Smooth muscle cell (in vitro differentiated cells): ENCODE data around the gene FLT3LG. TPM values are rescaled to one million over a fixed set of nuclear protein-coding genes. Genes with fewer than 3 reads are reported as not detected.

ENCODE experiments used
- DNase-seq: peaks from one replicate; lab custom pipeline; 2025; ENCODE audit not compliant: unreplicated experiment; lab: John Stamatoyannopoulos, UW
- H2AFZ ChIP-seq: fragments of 200-600 bp; sonication (generic); 2 replicates; pipeline ENCODE4 v1.6.0; 2016; ENCODE audit warnings: antibody characterized with exemption, low read depth, mild to moderate bottlenecking
- H3F3A ChIP-seq: fragments of 200-600 bp; sonication (generic); 2 replicates; pipeline ENCODE4 v1.6.0; 2017; ENCODE audit warnings: antibody characterized with exemption, low read depth
- H3K27ac ChIP-seq: fragments of 200-600 bp; sonication (generic); 2 replicates; pipeline ENCODE4 v1.5.1; 2016; ENCODE audit warnings: low read depth, mild to moderate bottlenecking
- H3K27me3 ChIP-seq: fragments of 200-600 bp; sonication (generic); 2 replicates; pipeline ENCODE4 v1.6.1; 2016; ENCODE audit warnings: low read depth, mild to moderate bottlenecking
- H3K36me3 ChIP-seq: fragments of 200-600 bp; sonication (generic); 2 replicates; pipeline ENCODE4 v1.5.1; 2016; ENCODE audit warnings: low read depth
- H3K4me1 ChIP-seq: fragments of 200-600 bp; sonication (generic); 2 replicates; pipeline ENCODE4 v1.5.1; 2016; ENCODE audit warnings: low read depth
- H3K4me2 ChIP-seq: fragments of 200-600 bp; sonication (generic); 2 replicates; pipeline ENCODE4 v1.6.0; 2016; ENCODE audit warnings: mild to moderate bottlenecking
- H3K4me3 ChIP-seq: fragments of 200-600 bp; sonication (generic); 2 replicates; pipeline ENCODE4 v1.5.1; 2016; ENCODE audit warnings: mild to moderate bottlenecking
- H3K79me2 ChIP-seq: fragments of 200-600 bp; sonication (generic); 2 replicates; pipeline ENCODE4 v1.6.0; 2016; ENCODE audit warnings: low read depth, mild to moderate bottlenecking
- H3K9ac ChIP-seq: fragments of 200-600 bp; sonication (generic); 2 replicates; pipeline ENCODE4 v1.6.0; 2016; ENCODE audit warnings: low read depth
- H3K9me3 ChIP-seq: fragments of 200-600 bp; sonication (generic); replicated peaks from 2 replicates; pipeline ENCODE4 v1.5.1; 2016; ENCODE audit warnings: low read depth
- H4K20me1 ChIP-seq: fragments of 200-600 bp; sonication (generic); 2 replicates; pipeline ENCODE4 v1.6.0; 2016; ENCODE audit warnings: low read depth
- WGBS: methylation state at CpG from one replicate; pipeline ENCODE4 v1.1.7; 2016; ENCODE audit warnings: low lambda C conversion rate; 5-methylcytosine and 5-hydroxymethylcytosine counted together
- polyA plus RNA-seq: library from polyadenylated mRNA; unstranded; fragments of >200 nt; fragmentation: Nextera tagmentation; extraction: Ambion mirVana; gene quantifications from 2 replicates; pipeline ENCODE4 v1.2.1, GENCODE V29; 2016
- total RNA-seq: library from RNA; depleted of rRNA; stranded (reverse); fragments of >200 nt; gene quantifications from 2 replicates; pipeline ENCODE4 v1.2.3, GENCODE V29; 2014
- TF ChIP-seq, protein P1 (sequence below): fragments of 200-600 bp; sonication (generic); IDR thresholded peaks from 2 replicates; pipeline ENCODE4 v1.5.1; 2017; ENCODE audit warnings: borderline replicate concordance, mild to moderate bottlenecking, antibody characterized with exemption; ENCODE audit not compliant: insufficient read depth, poor library complexity, severe bottlenecking

The FLT3LG gene
- total and polyA plus RNA-seq, 2 experiments from 2014 or later: 0.45 to 2.0 TPM

DNA sequence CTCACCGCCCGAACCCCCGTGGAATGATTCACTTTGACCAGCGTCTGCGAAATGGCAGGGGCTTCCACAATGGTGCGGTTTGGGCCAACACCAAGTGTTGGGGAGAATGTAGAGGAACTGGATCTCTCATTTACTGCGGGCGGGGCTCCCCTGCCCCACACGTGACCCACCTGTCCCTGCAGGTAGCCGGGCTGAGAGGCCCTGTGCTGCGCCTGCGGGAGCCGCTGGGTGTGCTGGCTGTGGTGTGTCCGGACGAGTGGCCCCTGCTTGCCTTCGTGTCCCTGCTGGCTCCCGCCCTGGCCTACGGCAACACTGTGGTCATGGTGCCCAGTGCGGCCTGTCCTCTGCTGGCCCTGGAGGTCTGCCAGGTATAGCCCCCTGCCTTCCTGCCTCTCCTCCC lies 5.8 kb upstream of the FLT3LG start:
- Histone ChIP-seq H3K9ac (no peak overlapping the region), H3F3A (no peaks in the 10 kb centered on the region), H4K20me1 (no peaks in the 10 kb centered on the region), H3K27ac (no peak overlapping the region), H3K4me3 (no peak overlapping the region), H2AFZ (no peak overlapping the region), H3K4me2 (no peak overlapping the region), H3K27me3 (no peaks in the 10 kb centered on the region), H3K36me3 (no peaks in the 10 kb centered on the region), H3K9me3 (no peaks in the 10 kb centered on the region), H3K4me1 (no peaks in the 10 kb centered on the region), H3K79me2 (no peaks in the 10 kb centered on the region)
- WGBS: 84% methylated on average over 19 of the region's 19 CpGs
- TF ChIP-seq, protein P1, sequence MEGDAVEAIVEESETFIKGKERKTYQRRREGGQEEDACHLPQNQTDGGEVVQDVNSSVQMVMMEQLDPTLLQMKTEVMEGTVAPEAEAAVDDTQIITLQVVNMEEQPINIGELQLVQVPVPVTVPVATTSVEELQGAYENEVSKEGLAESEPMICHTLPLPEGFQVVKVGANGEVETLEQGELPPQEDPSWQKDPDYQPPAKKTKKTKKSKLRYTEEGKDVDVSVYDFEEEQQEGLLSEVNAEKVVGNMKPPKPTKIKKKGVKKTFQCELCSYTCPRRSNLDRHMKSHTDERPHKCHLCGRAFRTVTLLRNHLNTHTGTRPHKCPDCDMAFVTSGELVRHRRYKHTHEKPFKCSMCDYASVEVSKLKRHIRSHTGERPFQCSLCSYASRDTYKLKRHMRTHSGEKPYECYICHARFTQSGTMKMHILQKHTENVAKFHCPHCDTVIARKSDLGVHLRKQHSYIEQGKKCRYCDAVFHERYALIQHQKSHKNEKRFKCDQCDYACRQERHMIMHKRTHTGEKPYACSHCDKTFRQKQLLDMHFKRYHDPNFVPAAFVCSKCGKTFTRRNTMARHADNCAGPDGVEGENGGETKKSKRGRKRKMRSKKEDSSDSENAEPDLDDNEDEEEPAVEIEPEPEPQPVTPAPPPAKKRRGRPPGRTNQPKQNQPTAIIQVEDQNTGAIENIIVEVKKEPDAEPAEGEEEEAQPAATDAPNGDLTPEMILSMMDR: no peak
- no peak for DNase-seq

DNA sequence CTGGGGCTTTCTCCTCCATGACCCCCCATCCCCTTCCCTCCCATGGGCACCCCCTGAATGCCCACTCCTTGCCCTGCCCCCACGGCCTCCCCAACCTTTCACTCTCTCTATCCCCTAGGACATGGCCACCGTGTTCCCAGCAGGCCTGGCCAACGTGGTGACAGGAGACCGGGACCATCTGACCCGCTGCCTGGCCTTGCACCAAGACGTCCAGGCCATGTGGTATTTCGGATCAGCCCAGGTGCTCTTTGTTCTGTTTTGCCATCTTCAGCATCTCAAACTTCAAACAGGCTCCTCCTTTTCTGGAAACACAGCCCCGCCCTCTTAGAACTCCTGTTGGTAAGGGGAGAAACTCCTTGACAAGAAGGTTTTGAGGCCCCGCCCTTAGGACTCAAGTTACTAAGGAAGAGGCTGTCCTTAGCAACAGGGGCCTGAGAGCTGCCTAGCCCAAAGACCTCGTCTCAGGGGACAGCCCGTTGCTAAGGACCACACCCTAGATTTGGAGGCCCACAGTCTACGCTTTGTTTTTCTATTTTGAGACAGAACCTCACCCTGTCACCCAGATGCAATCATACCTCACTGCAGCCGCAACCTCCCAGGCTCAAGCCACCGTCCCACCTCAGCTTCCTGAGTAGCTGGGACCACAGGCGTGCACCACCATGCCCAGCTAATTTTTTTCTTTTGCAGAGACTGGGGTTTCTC lies 5.1 kb upstream of the FLT3LG start:
- DNase-seq: no peak
- TF ChIP-seq, protein P1: no peak
- H3F3A ChIP-seq: no peaks in the 10 kb centered on the region
- H2AFZ ChIP-seq: no peak overlapping the region
- no peak overlapping the region for H3K4me2 ChIP-seq
- no peaks in the 10 kb centered on the region for H3K36me3 ChIP-seq
- no peaks in the 10 kb centered on the region for H3K4me1 ChIP-seq
- 84% methylated on average over 15 of the region's 15 CpGs for WGBS
- no peak overlapping the region for H3K27ac ChIP-seq
- H3K4me3 ChIP-seq: no peak overlapping the region
- no peaks in the 10 kb centered on the region for H3K9me3 ChIP-seq
- H4K20me1 ChIP-seq: no peaks in the 10 kb centered on the region
- no peaks in the 10 kb centered on the region for H3K27me3 ChIP-seq
- H3K9ac ChIP-seq: no peak overlapping the region
- no peaks in the 10 kb centered on the region for H3K79me2 ChIP-seq

DNA sequence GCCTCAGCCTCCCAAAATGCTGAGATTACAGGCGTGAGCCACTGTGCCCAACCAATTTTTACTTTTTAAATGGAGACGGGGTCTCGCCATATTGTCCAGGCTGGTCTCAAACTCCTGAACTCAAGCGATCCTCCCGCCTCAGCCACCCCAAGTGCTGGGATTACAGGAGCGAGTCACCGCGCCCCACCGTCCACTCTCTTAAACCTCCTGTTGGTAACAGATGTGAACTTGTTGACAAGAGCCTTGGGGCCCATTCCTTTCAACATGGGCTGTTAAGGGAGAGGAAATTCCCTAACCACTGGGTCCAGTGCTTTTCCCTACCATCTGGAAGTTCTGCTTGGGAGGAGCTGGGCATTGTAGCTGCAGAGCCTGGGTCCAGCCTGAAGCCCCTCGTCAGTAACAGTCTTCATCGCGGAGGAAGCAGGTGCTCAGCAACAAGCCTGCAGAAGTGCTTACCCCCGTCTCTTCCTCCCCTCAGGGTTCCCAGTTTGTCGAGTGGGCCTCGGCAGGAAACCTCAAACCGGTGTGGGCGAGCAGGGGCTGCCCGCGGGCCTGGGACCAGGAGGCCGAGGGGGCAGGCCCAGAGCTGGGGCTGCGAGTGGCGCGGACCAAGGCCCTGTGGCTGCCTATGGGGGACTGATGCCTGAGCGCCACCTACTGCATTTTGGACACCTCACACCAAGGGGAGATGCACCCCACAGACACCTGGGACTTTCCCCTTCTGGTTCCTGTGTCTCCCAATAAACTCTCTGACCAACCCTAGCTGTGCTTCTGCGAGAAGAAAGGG lies 4.0 kb upstream of the FLT3LG start:
- Histone ChIP-seq H3F3A (no peaks in the 10 kb centered on the region), H3K4me2 (no peak overlapping the region), H3K4me3 (no peak overlapping the region), H2AFZ (no peak overlapping the region), H3K27ac (no peak overlapping the region), H3K79me2 (no peaks in the 10 kb centered on the region), H4K20me1 (no peaks in the 10 kb centered on the region), H3K9me3 (no peaks in the 10 kb centered on the region), H3K36me3 (no peaks in the 10 kb centered on the region), H3K4me1 (no peaks in the 10 kb centered on the region), H3K27me3 (no peaks in the 10 kb centered on the region), H3K9ac (no peak overlapping the region)
- no peak for DNase-seq
- WGBS: 94% methylated on average over 25 of the region's 25 CpGs
- TF ChIP-seq, protein P1: no peak
